HepG2 (cell line): ENCODE results near the gene AHNAK. TPM values are rescaled to one million over a fixed set of nuclear protein-coding genes. Genes with fewer than 3 reads are reported as not detected.

Source experiments
- DMAP1 ChIP-seq: IDR thresholded peaks from 2 replicates; pipeline ENCODE4 v1.6.1; 2016
- GATAD1 ChIP-seq: IDR thresholded peaks from 2 replicates; pipeline ENCODE4 v1.6.1; 2016; ENCODE audit warnings: missing genetic modification reagents, missing compliant biosample characterization
- HOXA7 ChIP-seq: sonication (generic); formaldehyde crosslinking; IDR thresholded peaks from 2 replicates; pipeline ENCODE4 v1.8.1; 2022; ENCODE audit warnings: mild to moderate bottlenecking, missing genetic modification reagents, moderate library complexity
- MEF2D ChIP-seq: sonication (generic); formaldehyde crosslinking; IDR thresholded peaks from 2 replicates; pipeline ENCODE4 v1.5.1; 2020; ENCODE audit warnings: mild to moderate bottlenecking, missing genetic modification reagents
- NFAT5 ChIP-seq: sonication (generic); formaldehyde crosslinking; IDR thresholded peaks from 2 replicates; pipeline ENCODE4 v1.4.0; 2020; ENCODE audit warnings: missing genetic modification reagents
- NFYC ChIP-seq: IDR thresholded peaks from 2 replicates; pipeline ENCODE4 v1.6.1; 2016; ENCODE audit warnings: missing genetic modification reagents, missing compliant biosample characterization
- SAP130 ChIP-seq: IDR thresholded peaks from 2 replicates; pipeline ENCODE4 v1.6.1; 2016; ENCODE audit warnings: low read depth
- SIN3B ChIP-seq: fragments of 150-350 bp; IDR thresholded peaks from 2 replicates; pipeline ENCODE4 v1.6.1; 2014; ENCODE audit warnings: low read length
- SP2 ChIP-seq: sonication (generic); formaldehyde crosslinking; IDR thresholded peaks from 2 replicates; pipeline ENCODE4 v1.5.1; 2020; ENCODE audit warnings: mild to moderate bottlenecking, missing genetic modification reagents
- SPEN ChIP-seq: sonication (generic); formaldehyde crosslinking; IDR thresholded peaks from 2 replicates; pipeline ENCODE4 v1.5.1; 2020; ENCODE audit warnings: low read depth, mild to moderate bottlenecking, missing genetic modification reagents
- TFDP2 ChIP-seq: sonication (generic); formaldehyde crosslinking; IDR thresholded peaks from 2 replicates; pipeline ENCODE4 v1.4.0; 2020; ENCODE audit warnings: missing genetic modification reagents
- ZNF142 ChIP-seq: sonication (generic); formaldehyde crosslinking; IDR thresholded peaks from 2 replicates; pipeline ENCODE4 v1.4.0; 2020; ENCODE audit warnings: missing genetic modification reagents
- ZNF275 ChIP-seq: sonication (generic); formaldehyde crosslinking; IDR thresholded peaks from 2 replicates; pipeline ENCODE4 v1.8.0; 2022; ENCODE audit warnings: missing genetic modification reagents, mild to moderate bottlenecking, inconsistent platforms, borderline replicate concordance
- ZNF335 ChIP-seq: sonication (generic); formaldehyde crosslinking; IDR thresholded peaks from 2 replicates; pipeline ENCODE4 v1.4.0; 2020; ENCODE audit warnings: missing genetic modification reagents
- ZNF543 ChIP-seq: sonication (generic); formaldehyde crosslinking; IDR thresholded peaks from 2 replicates; pipeline ENCODE4 v1.4.0; 2020; ENCODE audit warnings: mild to moderate bottlenecking, missing genetic modification reagents
- ZNF75D ChIP-seq: sonication (generic); formaldehyde crosslinking; IDR thresholded peaks from 2 replicates; pipeline ENCODE4 v1.8.1; 2023; ENCODE audit warnings: missing genetic modification reagents, mild to moderate bottlenecking, borderline replicate concordance
- polyA plus RNA-seq, 8 experiments: library from polyadenylated mRNA; depleted of rRNA in 3 of 8; stranded (reverse) in 7 of 8; unstranded in 1 of 8; fragments of >200 nt; fragmentation: Illumina TruSeq in 4 of 8; extraction: Trizol in 4 of 8; gene quantifications; 2 replicates each; pipeline versions ENCODE4 v1.2.1 to v1.2.3, GENCODE V29; 2011 to 2016; ENCODE audit warnings: low read depth in 4 of 8, missing spikeins in 1 of 8, mixed read lengths in 1 of 8; ENCODE audit not compliant: insufficient read depth in 1 of 8
- total RNA-seq, 5 experiments: library from RNA; depleted of rRNA; stranded (reverse); fragments of >200 nt; fragmentation: Illumina TruSeq; extraction: Trizol; gene quantifications; 2 replicates each; pipeline ENCODE4 v1.2.3, GENCODE V29; 2016; ENCODE audit warnings: low read depth in 1 of 5

AHNAK gene
- total and polyA plus RNA-seq, 2 of the 13 experiments (the other 11 are each of a cell fraction or from before 2014, with no cell fraction given), result 23.4 to 25.0 TPM

GRCh38 chr11:62573592-62574362, 27.2 kb upstream of the AHNAK start, which contains the start of gene EEF1G (continued):
- TF ChIP-seq NFAT5 (CRISPR knock-in tag) (peak; percentile 34; the same call in 1 of the 2 replicates), SIN3B (no peak), SP2 (peak; percentile 78), ZNF275 (peak; percentile 5), SPEN (CRISPR knock-in tag) (peak; percentile 94; the same call in 1 of the 2 replicates), ZNF75D (CRISPR knock-in tag) (no peak), MEF2D (peak; percentile 15; the same call in 1 of the 2 replicates), SAP130 (CRISPR knock-in tag) (peak; percentile 83), ZNF142 (CRISPR knock-in tag) (0 out of 2 replicates have a peak, but pooled peaks have one; percentile 16), HOXA7 (CRISPR knock-in tag) (no peak), ZNF543 (CRISPR knock-in tag) (0 out of 2 replicates have a peak, but pooled peaks have one; percentile 34), DMAP1 (CRISPR knock-in tag) (peak; percentile 95), ZNF335 (peak; percentile 43; the same call in 1 of the 2 replicates), TFDP2 (peak; percentile 72), NFYC (CRISPR knock-in tag) (peak; percentile 78), GATAD1 (CRISPR knock-in tag) (peak; percentile 82)
